ENCODE data around the gene MCTP1. TPM values are rescaled to one million over a fixed set of nuclear protein-coding genes. Genes with fewer than 3 reads are reported as not detected.
A peak's percentile ranks its signal among the peaks of the same experiment; 100 is the strongest.

MCTP1 gene
- total RNA-seq, 1 experiment from 2014 or later = 7.5 TPM

DNA sequence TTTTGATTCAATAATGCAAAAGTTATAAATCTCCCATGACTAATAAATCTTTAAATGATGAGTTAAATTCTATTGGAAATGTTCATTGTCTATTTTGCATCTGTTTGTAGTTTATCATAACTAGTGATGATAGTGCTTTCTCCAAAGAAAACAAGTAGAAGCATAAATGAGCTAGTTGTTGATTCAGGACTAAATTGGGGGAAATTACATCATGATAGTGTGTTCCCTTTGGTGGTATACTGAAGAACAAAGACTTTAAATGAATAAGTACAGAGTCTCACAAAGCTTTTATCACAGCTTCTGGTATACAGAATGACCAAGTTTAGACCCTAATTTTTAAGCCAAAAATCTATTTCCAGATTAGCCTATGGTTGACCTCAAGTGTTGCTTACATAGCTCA is 173.8 kb downstream of the MCTP1 start:
- no peaks in the 10 kb centered on the region for H3F3A ChIP-seq (ENCODE audit: low read length, unreplicated experiment)
- ChIA-PET POLR2A (ENCODE audit: unreplicated experiment) (no interaction called here), CTCF (no interaction called here)
- no peak overlapping the region for H3K4me2 ChIP-seq (ENCODE audit: low read length)
- no peak overlapping the region for H3K9ac ChIP-seq (ENCODE audit: low read length)
- H3K4me1 ChIP-seq (ENCODE audit: insufficient read depth, low read length) = peaks cover 19% of the 10 kb centered on the region
- TF ChIP-seq EZH2 (IDR thresholded peaks at IDR 0.05; ENCODE audit: low read length, unreplicated experiment) (no peak), CTCF (conservative IDR thresholded peaks at IDR 0.05; ENCODE audit: low read depth, low read length) (no peak), EZH2phosphoT487 (IDR thresholded peaks at IDR 0.05; ENCODE audit: borderline replicate concordance, low read length) (no peak)
- no peak overlapping the region for H2AFZ ChIP-seq (ENCODE audit: low read length)
- no peaks in the 10 kb centered on the region for H4K20me1 ChIP-seq (ENCODE audit: low read length)
- intact Hi-C loops (cut with micrococcal nuclease) = no loop called here
- no peaks in the 10 kb centered on the region for H3K27me3 ChIP-seq (ENCODE audit: low read length)
- DNase-seq (no peak), ATAC-seq (no peak)
- BruUV-seq (replicated peaks) = no TSS peak
- no peak overlapping the region for H3K4me3 ChIP-seq (ENCODE audit: low read length)
- no peaks in the 10 kb centered on the region for H3K9me2 ChIP-seq (replicated peaks; ENCODE audit: low read length)
- H3K36me3 ChIP-seq (ENCODE audit: low read depth, low read length) = no peaks in the 10 kb centered on the region
- H3K9me3 ChIP-seq (ENCODE audit: low read length) = no peaks in the 10 kb centered on the region
- H3K79me2 ChIP-seq (ENCODE audit: low read length) = no peaks in the 10 kb centered on the region
- H3K27ac ChIP-seq (ENCODE audit: low read length) = no peak overlapping the region

- Histone ChIP-seq H3K79me2 (ENCODE audit: low read length) (no peaks in the 10 kb centered on the region), H4K20me1 (ENCODE audit: low read length) (no peaks in the 10 kb centered on the region), H3K27ac (ENCODE audit: low read length) (no peak overlapping the region), H3K4me1 (ENCODE audit: insufficient read depth, low read length) (peaks cover 22% of the 10 kb centered on the region), H3K9me2 (replicated peaks; ENCODE audit: low read length) (no peaks in the 10 kb centered on the region), H3K9ac (ENCODE audit: low read length) (no peak overlapping the region), H3K4me3 (ENCODE audit: low read length) (no peak overlapping the region), H3F3A (ENCODE audit: low read length, unreplicated experiment) (no peaks in the 10 kb centered on the region), H3K27me3 (ENCODE audit: low read length) (no peaks in the 10 kb centered on the region), H3K4me2 (ENCODE audit: low read length) (no peak overlapping the region), H3K9me3 (ENCODE audit: low read length) (no peaks in the 10 kb centered on the region), H3K36me3 (ENCODE audit: low read depth, low read length) (no peaks in the 10 kb centered on the region), H2AFZ (ENCODE audit: low read length) (no peak overlapping the region)
- POLR2A ChIA-PET (ENCODE audit: unreplicated experiment) = no interaction called here
- CTCF ChIA-PET = no interaction called here
- no peak for TF ChIP-seq CTCF (conservative IDR thresholded peaks at IDR 0.05; ENCODE audit: low read depth, low read length)
- no peak for TF ChIP-seq EZH2 (IDR thresholded peaks at IDR 0.05; ENCODE audit: low read length, unreplicated experiment)
- TF ChIP-seq EZH2phosphoT487 (IDR thresholded peaks at IDR 0.05; ENCODE audit: borderline replicate concordance, low read length) = no peak
- no TSS peak for BruUV-seq (replicated peaks)
- intact Hi-C loops (cut with micrococcal nuclease) = no loop called here
- ATAC-seq (no peak), DNase-seq (no peak)
Measured at GRCh38 chr5:95110118-95110517, 174.8 kb downstream of the MCTP1 start.

- ATAC-seq (peak; percentile 87), DNase-seq (peak; percentile 79)
- Histone ChIP-seq H3K27me3 (ENCODE audit: low read length) (no peaks in the 10 kb centered on the region), H3K9me2 (replicated peaks; ENCODE audit: low read length) (no peaks in the 10 kb centered on the region), H3K9me3 (ENCODE audit: low read length) (no peaks in the 10 kb centered on the region), H3K27ac (ENCODE audit: low read length) (peak overlapping the region; percentile 90), H4K20me1 (ENCODE audit: low read length) (no peaks in the 10 kb centered on the region), H3K4me1 (ENCODE audit: insufficient read depth, low read length) (peaks cover 22% of the 10 kb centered on the region), H3K4me2 (ENCODE audit: low read length) (peak overlapping the region; percentile 60), H3K9ac (ENCODE audit: low read length) (peak overlapping the region; percentile 59), H2AFZ (ENCODE audit: low read length) (no peak overlapping the region), H3K36me3 (ENCODE audit: low read depth, low read length) (no peaks in the 10 kb centered on the region), H3K4me3 (ENCODE audit: low read length) (no peak overlapping the region; the same call in 1 of the 2 replicates), H3F3A (ENCODE audit: low read length, unreplicated experiment) (no peaks in the 10 kb centered on the region), H3K79me2 (ENCODE audit: low read length) (no peaks in the 10 kb centered on the region)
- no peak for TF ChIP-seq EZH2 (IDR thresholded peaks at IDR 0.05; ENCODE audit: low read length, unreplicated experiment)
- no peak for TF ChIP-seq EZH2phosphoT487 (IDR thresholded peaks at IDR 0.05; ENCODE audit: borderline replicate concordance, low read length)
- TF ChIP-seq CTCF (conservative IDR thresholded peaks at IDR 0.05; ENCODE audit: low read depth, low read length) = no peak
- ChIA-PET CTCF (no interaction called here), POLR2A (ENCODE audit: unreplicated experiment) (no interaction called here)
- BruUV-seq (replicated peaks) = no TSS peak
- intact Hi-C loops (cut with micrococcal nuclease) = loop anchor here (2.0 kb wide), 1 partner anchor 26 kb away; no protein-coding TSS in a partner anchor
Measured at GRCh38 chr5:95107138-95107537, 177.8 kb downstream of the MCTP1 start.
